ENCODE results near the gene OBSCN. TPM values are rescaled to one million over a fixed set of nuclear protein-coding genes. Genes with fewer than 3 reads are reported as not detected.
A peak's percentile ranks its signal among the peaks of the same experiment; 100 is the strongest.

The OBSCN gene
- total RNA-seq, 1 donor from 2014 or later = 10.2 TPM

DNA sequence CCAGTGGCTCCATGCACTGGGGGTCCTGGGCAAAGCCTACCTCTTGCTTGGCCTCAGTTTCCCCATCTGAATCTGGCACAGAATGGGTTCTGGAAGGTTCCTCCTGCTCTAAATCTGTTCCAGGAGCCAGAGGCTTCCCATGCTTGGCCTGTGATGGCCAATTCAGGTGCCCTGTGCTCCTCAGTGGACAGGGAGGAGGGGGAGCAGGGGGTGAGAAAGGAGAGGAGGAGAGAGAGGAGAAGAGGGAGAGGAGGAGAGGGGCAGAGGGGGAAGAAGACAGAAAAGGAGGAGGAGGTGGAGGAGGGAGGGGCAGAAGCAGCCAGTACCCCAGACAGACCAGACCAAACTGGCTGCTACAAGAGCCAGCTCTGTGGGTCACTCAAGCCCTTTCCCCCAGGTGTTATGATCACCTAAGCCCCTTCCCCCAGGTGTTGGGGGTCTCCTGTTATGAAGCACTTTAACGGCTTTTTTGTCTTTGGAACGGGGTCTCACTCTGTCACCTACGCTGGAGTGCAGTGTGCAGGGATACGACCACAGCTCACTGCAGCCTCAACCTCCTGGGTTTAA, 155.1 kb downstream of the OBSCN start:
- Mint-ChIP-seq H3K4me3 (ENCODE audit: unreplicated experiment) (no peak overlapping the region), H3K36me3 (ENCODE audit: low read depth) (no peaks in the 10 kb centered on the region), H3K27ac (ENCODE audit: unreplicated experiment) (no peak overlapping the region), H3K9me3 (ENCODE audit: low read depth) (no peaks in the 10 kb centered on the region), H3K4me1 (ENCODE audit: low read depth) (no peaks in the 10 kb centered on the region), H3K27me3 (ENCODE audit: low read depth) (no peaks in the 10 kb centered on the region)
- DNase-seq (ENCODE audit: low spot score) = no peak
- TF ChIP-seq, protein P1, sequence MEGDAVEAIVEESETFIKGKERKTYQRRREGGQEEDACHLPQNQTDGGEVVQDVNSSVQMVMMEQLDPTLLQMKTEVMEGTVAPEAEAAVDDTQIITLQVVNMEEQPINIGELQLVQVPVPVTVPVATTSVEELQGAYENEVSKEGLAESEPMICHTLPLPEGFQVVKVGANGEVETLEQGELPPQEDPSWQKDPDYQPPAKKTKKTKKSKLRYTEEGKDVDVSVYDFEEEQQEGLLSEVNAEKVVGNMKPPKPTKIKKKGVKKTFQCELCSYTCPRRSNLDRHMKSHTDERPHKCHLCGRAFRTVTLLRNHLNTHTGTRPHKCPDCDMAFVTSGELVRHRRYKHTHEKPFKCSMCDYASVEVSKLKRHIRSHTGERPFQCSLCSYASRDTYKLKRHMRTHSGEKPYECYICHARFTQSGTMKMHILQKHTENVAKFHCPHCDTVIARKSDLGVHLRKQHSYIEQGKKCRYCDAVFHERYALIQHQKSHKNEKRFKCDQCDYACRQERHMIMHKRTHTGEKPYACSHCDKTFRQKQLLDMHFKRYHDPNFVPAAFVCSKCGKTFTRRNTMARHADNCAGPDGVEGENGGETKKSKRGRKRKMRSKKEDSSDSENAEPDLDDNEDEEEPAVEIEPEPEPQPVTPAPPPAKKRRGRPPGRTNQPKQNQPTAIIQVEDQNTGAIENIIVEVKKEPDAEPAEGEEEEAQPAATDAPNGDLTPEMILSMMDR (IDR thresholded peaks at IDR 0.05) = no peak

DNA sequence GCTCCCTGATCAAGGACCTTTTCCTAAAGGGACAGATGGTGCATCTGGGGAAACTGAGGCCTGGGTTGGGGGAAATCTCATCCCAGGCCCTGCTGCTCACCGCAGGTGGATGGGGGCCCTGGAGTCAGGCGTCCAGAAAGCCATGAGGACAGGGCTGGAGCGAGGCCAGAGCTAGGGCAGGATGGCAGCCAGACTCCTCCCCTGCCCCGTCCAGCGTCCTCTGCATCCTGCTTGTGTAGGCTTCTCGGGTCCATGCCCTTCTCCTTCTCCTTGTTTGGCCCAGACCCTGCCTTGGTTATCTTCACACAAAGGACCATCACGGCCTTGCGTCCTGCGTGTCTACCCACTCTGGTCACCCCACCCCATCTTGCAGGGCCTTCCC, 155.8 kb downstream of the OBSCN start:
- H3K9me3 Mint-ChIP-seq (ENCODE audit: low read depth) = no peaks in the 10 kb centered on the region
- H3K27ac Mint-ChIP-seq (ENCODE audit: unreplicated experiment) = no peak overlapping the region
- no peaks in the 10 kb centered on the region for H3K36me3 Mint-ChIP-seq (ENCODE audit: low read depth)
- H3K4me1 Mint-ChIP-seq (ENCODE audit: low read depth) = no peaks in the 10 kb centered on the region
- H3K4me3 Mint-ChIP-seq (ENCODE audit: unreplicated experiment) = no peak overlapping the region
- TF ChIP-seq, protein P1 (IDR thresholded peaks at IDR 0.05) = no peak
- no peak for DNase-seq (ENCODE audit: low spot score)
- H3K27me3 Mint-ChIP-seq (ENCODE audit: low read depth) = no peaks in the 10 kb centered on the region

DNA sequence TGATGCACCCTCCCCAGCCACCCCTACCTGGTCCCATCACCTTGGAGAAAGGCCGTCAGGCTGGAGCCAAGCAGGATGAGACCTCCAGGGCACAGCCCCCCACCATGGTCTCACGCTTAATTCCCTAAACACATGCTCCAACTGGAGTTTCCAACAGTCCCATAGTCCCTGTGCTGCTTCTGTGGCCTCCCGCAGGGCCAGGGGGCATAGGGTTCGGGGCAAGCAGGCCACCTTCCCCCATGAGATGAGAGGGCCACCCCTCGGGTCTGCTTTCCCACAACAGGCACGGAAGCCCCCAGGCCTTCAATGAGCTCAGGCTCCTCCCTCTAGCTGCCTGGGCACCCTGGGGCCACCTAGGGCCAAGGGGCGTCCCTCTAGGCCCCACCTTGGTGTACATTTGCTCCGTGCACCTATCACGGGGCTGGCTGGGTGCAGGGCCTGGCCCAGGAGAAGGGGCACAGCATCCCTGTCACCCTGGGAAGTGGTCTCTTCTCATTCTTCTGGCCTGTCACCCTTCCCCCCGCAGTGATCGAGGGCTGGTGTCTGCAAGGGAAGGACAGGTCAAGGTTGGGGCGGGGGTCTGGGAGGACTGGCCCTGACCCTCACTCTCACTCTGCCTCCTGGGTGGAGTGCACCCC, 156.3 kb downstream of the OBSCN start:
- H3K27ac Mint-ChIP-seq (ENCODE audit: unreplicated experiment) = no peak overlapping the region
- no peaks in the 10 kb centered on the region for H3K36me3 Mint-ChIP-seq (ENCODE audit: low read depth)
- DNase-seq (ENCODE audit: low spot score) = peak; percentile 73
- H3K4me3 Mint-ChIP-seq (ENCODE audit: unreplicated experiment) = no peak overlapping the region
- H3K4me1 Mint-ChIP-seq (ENCODE audit: low read depth) = no peaks in the 10 kb centered on the region
- no peaks in the 10 kb centered on the region for H3K9me3 Mint-ChIP-seq (ENCODE audit: low read depth)
- no peaks in the 10 kb centered on the region for H3K27me3 Mint-ChIP-seq (ENCODE audit: low read depth)
- TF ChIP-seq, protein P1 (IDR thresholded peaks at IDR 0.05) = no peak

DNA sequence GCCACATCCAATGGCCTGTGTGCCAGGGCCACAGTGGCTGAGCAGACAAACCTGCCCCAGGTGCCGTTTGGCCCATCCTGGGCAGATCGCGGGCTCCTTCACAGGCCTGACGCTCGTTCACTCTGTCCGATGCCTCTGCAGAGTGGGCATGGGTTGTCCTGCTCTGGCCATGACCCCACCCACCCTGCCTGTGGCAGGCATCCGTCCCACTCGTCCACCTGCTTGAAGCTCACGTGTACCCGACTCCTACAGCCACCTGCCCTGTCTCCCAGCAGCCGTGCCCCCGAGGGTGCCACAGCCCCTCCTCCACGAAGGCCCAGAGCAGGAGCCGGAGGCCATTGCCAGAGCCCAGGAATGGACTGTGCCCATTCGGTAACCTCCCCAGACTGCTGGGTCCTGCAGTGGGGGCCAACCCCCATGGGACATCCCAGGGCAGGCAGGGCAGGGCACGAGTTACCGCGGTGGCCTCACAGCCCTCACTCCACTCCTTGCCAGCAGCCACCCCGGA, 156.9 kb downstream of the OBSCN start:
- Mint-ChIP-seq H3K4me3 (ENCODE audit: unreplicated experiment) (no peak overlapping the region), H3K27ac (ENCODE audit: unreplicated experiment) (no peak overlapping the region), H3K9me3 (ENCODE audit: low read depth) (no peaks in the 10 kb centered on the region), H3K36me3 (ENCODE audit: low read depth) (no peaks in the 10 kb centered on the region), H3K4me1 (ENCODE audit: low read depth) (no peaks in the 10 kb centered on the region), H3K27me3 (ENCODE audit: low read depth) (no peaks in the 10 kb centered on the region)
- TF ChIP-seq, protein P1 (IDR thresholded peaks at IDR 0.05) = no peak
- peak; percentile 86 for DNase-seq (ENCODE audit: low spot score)

DNA sequence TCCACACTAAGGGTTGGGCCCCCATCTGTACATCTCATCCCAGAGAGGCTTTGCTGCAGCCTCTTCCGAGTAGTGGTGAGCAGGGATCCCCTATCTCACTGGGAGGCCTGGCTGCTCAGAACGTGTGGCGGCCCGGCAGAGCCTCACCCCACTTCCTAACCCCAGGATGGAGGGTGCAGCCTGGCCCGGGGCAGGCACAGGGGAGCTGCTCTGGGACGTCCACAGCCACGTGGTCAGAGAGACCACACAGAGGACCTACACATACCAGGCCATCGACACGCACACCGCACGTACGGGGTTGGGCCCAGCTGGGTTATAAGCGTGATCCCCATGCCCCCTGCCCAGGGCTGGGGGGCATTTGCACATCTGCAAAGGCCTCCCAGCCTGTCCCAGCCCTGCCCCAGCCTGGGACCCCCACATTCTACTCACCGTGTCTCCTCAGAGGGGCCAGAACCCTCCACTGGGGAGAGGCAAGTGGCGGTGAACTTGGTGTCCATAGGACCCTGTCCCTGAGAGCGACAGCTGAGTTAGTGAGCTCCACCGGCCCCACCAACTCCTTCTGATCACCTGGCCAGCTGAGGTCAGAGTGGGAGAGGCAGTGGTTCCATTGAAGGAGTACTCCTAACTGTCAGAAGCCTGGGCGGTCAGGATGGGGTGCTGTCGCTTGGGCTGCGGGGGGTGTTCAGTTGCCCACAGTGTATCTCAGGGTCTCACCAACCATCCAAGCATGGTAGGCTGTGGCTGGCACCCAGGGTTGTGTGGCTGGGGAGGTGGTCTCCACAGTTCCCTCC, 157.6 kb downstream of the OBSCN start:
- DNase-seq (ENCODE audit: low spot score) = peak; percentile 77
- H3K4me3 Mint-ChIP-seq (ENCODE audit: unreplicated experiment) = no peak overlapping the region
- H3K27me3 Mint-ChIP-seq (ENCODE audit: low read depth) = no peaks in the 10 kb centered on the region
- TF ChIP-seq, protein P1 (IDR thresholded peaks at IDR 0.05) = no peak
- H3K9me3 Mint-ChIP-seq (ENCODE audit: low read depth) = no peaks in the 10 kb centered on the region
- H3K4me1 Mint-ChIP-seq (ENCODE audit: low read depth) = no peaks in the 10 kb centered on the region
- no peak overlapping the region for H3K27ac Mint-ChIP-seq (ENCODE audit: unreplicated experiment)
- H3K36me3 Mint-ChIP-seq (ENCODE audit: low read depth) = no peaks in the 10 kb centered on the region
